HepG2 (cell line): ENCODE measurements around the gene PAQR6.

Experiments used
- TCF12 ChIP-seq, 2 experiments: fragments of 450-650 bp in 1 of 2; sonication (generic) in 1 of 2; formaldehyde crosslinking in 1 of 2; IDR thresholded peaks; 2 replicates each; pipeline versions ENCODE4 v1.6.1 to v1.8.0; 2017 to 2022; ENCODE audit warnings: antibody characterized with exemption in 1 of 2, mild to moderate bottlenecking in 1 of 2, missing genetic modification reagents in 1 of 2, moderate library complexity in 1 of 2
- ZNF281 ChIP-seq: sonication (generic); formaldehyde crosslinking; IDR thresholded peaks from 2 replicates; pipeline ENCODE4 v1.4.0; 2020; ENCODE audit warnings: missing genetic modification reagents, borderline replicate concordance

GRCh38 chr1:156220226-156220625 lies 27.6 kb downstream of the PAQR6 start:
- TF ChIP-seq ZNF281 (CRISPR knock-in tag) (no peak), TCF12 (IDR thresholded peaks at IDR 0.05) (no peak), TCF12 (CRISPR knock-in tag; IDR thresholded peaks at IDR 0.05) (no peak)
